ENCODE data around the gene CDX2. TPM values are rescaled to one million over a fixed set of nuclear protein-coding genes. Genes with fewer than 3 reads are reported as not detected.

Gene CDX2
- total and polyA plus RNA-seq, 5 experiments from 2014 or later, result not detected

Other genes starting within 250 kb of the CDX2 start
- not detected for gene GSX1, start 176.8 kb downstream of the CDX2 start, total RNA-seq
- not detected for gene GSX1, start 176.8 kb downstream of the CDX2 start, polyA plus RNA-seq
- gene PDX1, start 49.3 kb downstream of the CDX2 start, total RNA-seq, result not detected
- not detected for gene PDX1, start 49.3 kb downstream of the CDX2 start, polyA plus RNA-seq
- not detected for gene URAD, start 19.4 kb upstream of the CDX2 start, total RNA-seq
- gene URAD, start 19.4 kb upstream of the CDX2 start, polyA plus RNA-seq, result not detected
- gene FLT3, start 131.3 kb upstream of the CDX2 start, total RNA-seq, result under 1 TPM; 0.08 to 0.13 TPM
- not detected for gene FLT3, start 131.3 kb upstream of the CDX2 start, polyA plus RNA-seq
- 10 to 100 TPM; 74.4 to 76.1 TPM for gene PAN3, start 169.2 kb upstream of the CDX2 start, total RNA-seq
- 1 to 10 TPM; 2.8 to 4.8 (median 3.3) TPM for gene PAN3, start 169.2 kb upstream of the CDX2 start, polyA plus RNA-seq